Fibroblast of lung (primary cell): ENCODE measurements around the gene RRBP1.

Source experiments
- CTCF ChIP-seq, 2 donors: IDR thresholded peaks in 1 of 2; conservative IDR thresholded peaks in 1 of 2; 1 replicate in 1 of 2; 2 replicates in 1 of 2; pipeline ENCODE4 v1.5.1; 2011 to 2012; ENCODE audit warnings: low read length in 2 of 2, control low read depth in 1 of 2, inconsistent platforms in 1 of 2, low read depth in 1 of 2, mild to moderate bottlenecking in 1 of 2
- EZH2 ChIP-seq: IDR thresholded peaks from 2 replicates; pipeline ENCODE4 v1.5.1; 2012; ENCODE audit warnings: low read length, control low read depth, mild to moderate bottlenecking; ENCODE audit errors: missing control alignments

DNA sequence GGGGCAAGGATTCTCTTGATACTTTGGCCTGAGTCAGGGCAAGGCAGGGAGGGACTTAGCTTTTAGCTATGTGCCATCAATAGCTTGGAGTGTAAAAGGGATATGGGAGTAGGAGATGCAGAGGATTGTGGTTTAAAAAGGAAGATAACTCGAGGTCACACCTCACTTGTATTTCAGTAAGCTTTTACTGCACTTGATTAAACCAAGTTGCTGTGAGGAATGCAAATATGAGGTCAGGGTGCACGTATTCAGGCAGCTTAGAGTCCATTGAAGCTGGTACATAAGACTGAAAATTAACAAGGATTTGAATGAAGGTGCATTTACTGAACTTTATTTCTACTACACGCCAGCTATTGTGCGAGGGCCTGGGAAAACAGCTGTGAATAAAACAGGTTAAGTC lies 80.1 kb downstream of the RRBP1 start:
- no peak for TF ChIP-seq CTCF (conservative IDR thresholded peaks at IDR 0.05 in 1 of 2, IDR thresholded peaks at IDR 0.05 in 1 of 2; ENCODE audit: low read depth in 1 of 2, low read length in 2 of 2)
- no peak for TF ChIP-seq EZH2
